ENCODE measurements around the gene PAPLN.

The PAPLN gene

DNA sequence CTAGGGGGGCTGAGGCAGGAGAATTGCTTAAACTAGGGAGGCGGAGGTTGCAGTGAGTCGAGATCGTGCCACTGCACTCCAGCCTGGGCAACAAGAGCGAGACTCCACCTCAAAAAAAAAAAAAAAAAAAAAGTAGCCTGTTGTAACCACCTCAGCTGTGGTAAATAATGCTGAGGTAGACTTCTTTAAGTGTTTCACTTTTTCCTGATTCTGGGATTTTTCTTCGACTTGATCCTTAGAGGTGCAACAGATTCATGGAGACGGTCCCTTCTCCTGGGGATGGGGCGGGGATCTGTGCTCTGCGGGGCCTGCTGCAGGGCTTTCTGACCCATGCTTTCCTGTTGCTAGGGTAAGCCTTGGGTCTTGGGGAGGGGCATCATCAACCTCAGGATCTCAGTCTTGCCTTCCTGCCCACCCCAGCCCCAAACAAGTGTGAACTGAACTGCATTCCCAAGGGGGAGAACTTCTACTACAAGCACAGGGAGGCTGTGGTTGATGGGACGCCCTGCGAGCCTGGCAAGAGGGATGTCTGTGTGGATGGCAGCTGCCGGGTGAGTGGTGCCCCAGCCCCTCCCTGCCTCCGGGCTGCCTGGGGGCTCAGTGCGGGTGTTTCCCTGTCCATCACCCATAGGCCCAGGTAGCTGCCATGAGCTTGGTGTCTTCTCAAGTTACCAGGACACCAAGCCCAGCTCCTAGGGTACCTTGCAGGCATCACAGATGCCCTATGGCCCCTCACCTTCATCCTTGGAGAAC is 12.4 kb downstream of the PAPLN start:
- H3K27ac ChIP-seq: no peak overlapping the region

GRCh38 chr14:73250317-73250713 is 13.0 kb downstream of the PAPLN start:
- Histone ChIP-seq H2AFZ (no peak overlapping the region), H3K9me3 (ENCODE audit: control insufficient read depth, low read length) (no peaks in the 10 kb centered on the region), H3K4me3 (ENCODE audit: low read depth, low read length) (no peak overlapping the region), H3K36me3 (ENCODE audit: control insufficient read depth, insufficient read depth, low read length) (no peaks in the 10 kb centered on the region), H3K4me1 (no peaks in the 10 kb centered on the region), H3K4me2 (ENCODE audit: low read length) (no peak overlapping the region), H3K9ac (no peak overlapping the region), H3K27ac (no peak overlapping the region), H3K27me3 (ENCODE audit: control insufficient read depth, insufficient read depth, low read length) (no peaks in the 10 kb centered on the region), H3K79me2 (no peaks in the 10 kb centered on the region)
- TF ChIP-seq, protein P1, sequence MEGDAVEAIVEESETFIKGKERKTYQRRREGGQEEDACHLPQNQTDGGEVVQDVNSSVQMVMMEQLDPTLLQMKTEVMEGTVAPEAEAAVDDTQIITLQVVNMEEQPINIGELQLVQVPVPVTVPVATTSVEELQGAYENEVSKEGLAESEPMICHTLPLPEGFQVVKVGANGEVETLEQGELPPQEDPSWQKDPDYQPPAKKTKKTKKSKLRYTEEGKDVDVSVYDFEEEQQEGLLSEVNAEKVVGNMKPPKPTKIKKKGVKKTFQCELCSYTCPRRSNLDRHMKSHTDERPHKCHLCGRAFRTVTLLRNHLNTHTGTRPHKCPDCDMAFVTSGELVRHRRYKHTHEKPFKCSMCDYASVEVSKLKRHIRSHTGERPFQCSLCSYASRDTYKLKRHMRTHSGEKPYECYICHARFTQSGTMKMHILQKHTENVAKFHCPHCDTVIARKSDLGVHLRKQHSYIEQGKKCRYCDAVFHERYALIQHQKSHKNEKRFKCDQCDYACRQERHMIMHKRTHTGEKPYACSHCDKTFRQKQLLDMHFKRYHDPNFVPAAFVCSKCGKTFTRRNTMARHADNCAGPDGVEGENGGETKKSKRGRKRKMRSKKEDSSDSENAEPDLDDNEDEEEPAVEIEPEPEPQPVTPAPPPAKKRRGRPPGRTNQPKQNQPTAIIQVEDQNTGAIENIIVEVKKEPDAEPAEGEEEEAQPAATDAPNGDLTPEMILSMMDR (IDR thresholded peaks at IDR 0.05): no peak

More for the DNA sequence above, 12.4 kb downstream of the PAPLN start:
- TF ChIP-seq, protein P1 (IDR thresholded peaks at IDR 0.05): no peak
- Histone ChIP-seq H3K9ac (no peak overlapping the region), H3K27me3 (ENCODE audit: control insufficient read depth, insufficient read depth, low read length) (no peaks in the 10 kb centered on the region), H3K9me3 (ENCODE audit: control insufficient read depth, low read length) (no peaks in the 10 kb centered on the region), H3K4me3 (ENCODE audit: low read depth, low read length) (no peak overlapping the region), H3K36me3 (ENCODE audit: control insufficient read depth, insufficient read depth, low read length) (no peaks in the 10 kb centered on the region), H3K4me1 (no peaks in the 10 kb centered on the region), H2AFZ (no peak overlapping the region), H3K79me2 (no peaks in the 10 kb centered on the region), H3K4me2 (ENCODE audit: low read length) (no peak overlapping the region)

DNA sequence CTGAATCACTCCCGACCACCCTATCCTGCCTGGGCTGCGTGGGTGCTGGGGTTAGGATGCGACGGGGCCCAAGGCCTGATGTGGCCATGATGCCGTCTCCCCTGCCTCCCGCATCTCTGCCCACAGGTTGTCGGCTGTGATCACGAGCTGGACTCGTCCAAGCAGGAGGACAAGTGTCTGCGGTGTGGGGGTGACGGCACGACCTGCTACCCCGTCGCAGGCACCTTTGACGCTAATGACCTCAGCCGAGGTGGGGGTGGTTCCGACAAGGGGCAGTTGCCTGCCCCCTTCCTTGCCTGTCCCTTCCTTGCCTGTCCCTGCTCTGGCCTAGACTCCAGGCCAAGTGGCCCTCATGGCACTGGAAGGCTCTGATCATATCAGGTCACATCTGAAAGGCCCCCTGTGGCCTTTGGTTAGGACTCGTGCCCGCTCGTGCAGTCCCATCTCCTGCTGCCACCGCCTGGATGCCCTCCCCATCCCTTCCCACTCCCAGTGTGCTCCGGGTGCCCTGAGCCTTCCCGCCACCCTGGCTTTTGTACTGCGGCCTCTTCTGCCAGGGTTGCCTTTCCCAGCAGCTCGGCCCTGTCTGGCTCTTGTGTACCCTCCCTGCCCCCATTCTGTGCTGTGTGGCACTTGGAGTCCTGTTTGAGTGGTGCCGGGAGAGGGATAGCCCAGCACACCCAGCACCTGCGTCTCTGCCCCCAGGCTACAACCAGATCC is 13.6 kb downstream of the PAPLN start:
- Histone ChIP-seq H3K9ac (no peak overlapping the region), H3K4me3 (ENCODE audit: low read depth, low read length) (no peak overlapping the region)

DNA sequence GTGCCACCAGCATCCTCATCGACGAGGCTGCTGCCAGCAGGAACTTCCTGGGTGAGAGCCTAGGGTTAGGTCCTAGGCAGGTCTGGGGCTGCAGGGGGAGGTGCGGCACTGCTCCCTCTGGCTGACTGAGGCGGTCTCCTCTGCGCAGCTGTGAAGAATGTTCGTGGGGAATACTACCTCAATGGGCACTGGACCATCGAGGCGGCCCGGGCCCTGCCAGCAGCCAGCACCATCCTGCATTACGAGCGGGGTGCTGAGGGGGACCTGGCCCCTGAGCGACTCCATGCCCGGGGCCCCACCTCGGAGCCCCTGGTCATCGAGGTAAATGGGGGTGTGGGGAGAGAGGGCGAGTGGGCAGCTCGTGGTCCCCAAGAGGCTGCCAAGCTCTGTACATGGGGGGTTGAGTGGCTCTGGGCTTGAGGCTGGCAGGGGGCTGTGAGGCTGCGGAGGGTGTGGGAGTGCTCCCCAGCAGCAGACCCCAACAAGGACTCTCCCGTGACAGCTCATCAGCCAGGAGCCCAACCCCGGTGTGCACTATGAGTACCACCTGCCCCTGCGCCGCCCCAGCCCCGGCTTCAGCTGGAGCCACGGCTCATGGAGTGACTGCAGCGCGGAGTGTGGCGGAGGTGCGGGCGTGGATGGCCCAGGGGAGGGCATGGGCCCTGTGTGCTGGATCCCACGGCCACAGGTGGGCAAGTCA is 14.4 kb downstream of the PAPLN start:
- Histone ChIP-seq H3K9me3 (ENCODE audit: control insufficient read depth, low read length) (no peaks in the 10 kb centered on the region), H3K27me3 (ENCODE audit: control insufficient read depth, insufficient read depth, low read length) (no peaks in the 10 kb centered on the region), H3K9ac (no peak overlapping the region), H2AFZ (no peak overlapping the region), H3K36me3 (ENCODE audit: control insufficient read depth, insufficient read depth, low read length) (no peaks in the 10 kb centered on the region), H3K79me2 (no peaks in the 10 kb centered on the region), H3K27ac (no peak overlapping the region), H3K4me3 (ENCODE audit: low read depth, low read length) (no peak overlapping the region), H3K4me1 (no peaks in the 10 kb centered on the region), H3K4me2 (ENCODE audit: low read length) (no peak overlapping the region)
- TF ChIP-seq, protein P1 (IDR thresholded peaks at IDR 0.05): no peak

More for the DNA sequence above, 13.6 kb downstream of the PAPLN start:
- Histone ChIP-seq H3K9me3 (ENCODE audit: control insufficient read depth, low read length) (no peaks in the 10 kb centered on the region), H3K36me3 (ENCODE audit: control insufficient read depth, insufficient read depth, low read length) (no peaks in the 10 kb centered on the region), H2AFZ (no peak overlapping the region), H3K27me3 (ENCODE audit: control insufficient read depth, insufficient read depth, low read length) (no peaks in the 10 kb centered on the region), H3K79me2 (no peaks in the 10 kb centered on the region), H3K4me1 (no peaks in the 10 kb centered on the region), H3K27ac (no peak overlapping the region), H3K4me2 (ENCODE audit: low read length) (no peak overlapping the region)
- TF ChIP-seq, protein P1 (IDR thresholded peaks at IDR 0.05): no peak
